Dermis microvascular lymphatic vessel endothelial cell (primary cell): ENCODE results near the gene COX7A2. TPM values are rescaled to one million over a fixed set of nuclear protein-coding genes. Genes with fewer than 3 reads are reported as not detected.

Source experiments
- DNase-seq, 2 donors: peaks; one replicate each; pipeline versions ENCODE4 v3.0.0 to v3.0.0-alpha.2; 2010; ENCODE audit warnings: low read depth in 2 of 2
- total RNA-seq: library from RNA; depleted of rRNA; stranded (reverse); fragments of >200 nt; gene quantifications from 2 replicates; pipeline ENCODE4 v1.2.1, GENCODE V29; 2014

COX7A2 gene
- total RNA-seq, 1 donor from 2014 or later: 170 TPM

- DNase-seq: peak in 1 of 2 donors; percentile 36
These were observed 41.5 kb downstream of the COX7A2 start for GRCh38 chr6:75201901-75202672.

GRCh38 chr6:75201021-75201420 lies 42.6 kb downstream of the COX7A2 start:
- no peak for DNase-seq

- no peak for DNase-seq
These were observed 43.7 kb downstream of the COX7A2 start for GRCh38 chr6:75199889-75200288.

- DNase-seq: no peak
These were observed 47.4 kb downstream of the COX7A2 start for GRCh38 chr6:75196081-75196687.

GRCh38 chr6:75188221-75188925 lies 55.2 kb downstream of the COX7A2 start:
- no peak for DNase-seq

Other genes starting within 250 kb of the COX7A2 start
- gene COL12A1, start 37.7 kb downstream of the COX7A2 start, total RNA-seq: 1.0 and 1.4 TPM in 2 replicates
- gene TMEM30A, start 41.0 kb upstream of the COX7A2 start, total RNA-seq: 121 and 147 TPM in 2 replicates
- 1.7 and 3.8 TPM in 2 replicates for gene FILIP1, start 250.0 kb upstream of the COX7A2 start, total RNA-seq